ENCODE results near the gene TSPAN15. TPM values are rescaled to one million over a fixed set of nuclear protein-coding genes. Genes with fewer than 3 reads are reported as not detected.
A peak's percentile ranks its signal among the peaks of the same experiment; 100 is the strongest.

The TSPAN15 gene
- total RNA-seq, 6 donors from 2014 or later: 19.9 to 69.5 (median 63.0) TPM

DNA sequence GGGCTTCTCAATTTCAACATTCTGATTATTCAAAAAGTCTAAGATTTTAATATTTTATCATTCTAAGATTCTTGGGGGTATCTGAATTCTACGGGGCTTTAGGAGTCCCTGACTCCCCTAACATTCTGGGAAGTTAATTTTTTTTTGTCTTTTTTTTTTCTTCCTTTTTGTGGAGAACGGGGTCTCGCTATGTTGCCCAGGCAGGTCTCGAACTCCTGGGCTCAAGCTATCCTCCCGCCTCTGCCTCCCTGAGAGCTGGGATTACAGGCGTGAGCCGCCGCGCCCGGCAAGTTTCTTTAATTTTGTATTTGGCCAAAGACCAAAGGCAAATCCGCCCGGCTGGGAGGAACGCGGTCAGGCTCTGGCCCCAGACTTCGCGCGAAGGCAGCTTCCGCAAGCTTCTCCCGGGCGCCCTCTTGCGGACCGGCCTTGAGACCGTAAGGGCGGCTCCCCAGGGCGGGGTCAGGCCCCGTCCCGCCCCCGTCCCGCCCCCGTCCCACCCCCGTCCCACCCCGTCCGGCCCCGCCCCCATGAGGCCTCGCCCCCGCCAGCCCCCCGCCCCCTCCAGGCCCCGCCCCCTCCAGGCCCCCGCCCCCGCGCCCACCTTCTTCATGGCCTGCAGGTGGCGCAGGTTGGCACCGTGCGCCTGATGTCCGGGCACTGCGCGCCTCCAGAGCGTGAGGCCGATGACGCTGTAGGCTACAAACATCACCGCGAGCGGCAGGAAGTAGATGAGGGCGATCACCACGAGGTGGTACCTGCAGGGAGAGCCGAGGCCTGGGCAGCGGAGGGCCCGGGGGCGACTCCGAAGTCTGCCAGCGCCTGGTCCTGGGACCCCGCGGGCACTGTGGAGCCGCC is 42.7 kb upstream of the TSPAN15 start:
- 4 to 6% methylated on average over 27 to 33 of the region's 64 CpGs for WGBS, 2 donors
- DNase-seq (peak; percentile 94 to 97), ATAC-seq (ENCODE audit: low FRiP score in 2 of 2) (peak; percentile 95 to 96)
- H3K4me3 ChIP-seq: peak overlapping the region in 3 of 4 donors; percentile 39 to 51 (median 50)
- peaks cover 0 to 3% (median 0%) of the 10 kb centered on the region in 4 donors for H3K36me3 ChIP-seq
- no peaks in the 10 kb centered on the region for H3K9me3 ChIP-seq
- H3K27me3 ChIP-seq: no peaks in the 10 kb centered on the region
- peaks cover 29 to 41% (median 36%) of the 10 kb centered on the region in 4 donors for H3K4me1 ChIP-seq
- H3K27ac ChIP-seq: peak overlapping the region; percentile 88 to 94 (median 89)
- peak in 1 of 4 donors; percentile 66 for TF ChIP-seq POLR2A (IDR thresholded peaks at IDR 0.05)
- TF ChIP-seq, protein P1, sequence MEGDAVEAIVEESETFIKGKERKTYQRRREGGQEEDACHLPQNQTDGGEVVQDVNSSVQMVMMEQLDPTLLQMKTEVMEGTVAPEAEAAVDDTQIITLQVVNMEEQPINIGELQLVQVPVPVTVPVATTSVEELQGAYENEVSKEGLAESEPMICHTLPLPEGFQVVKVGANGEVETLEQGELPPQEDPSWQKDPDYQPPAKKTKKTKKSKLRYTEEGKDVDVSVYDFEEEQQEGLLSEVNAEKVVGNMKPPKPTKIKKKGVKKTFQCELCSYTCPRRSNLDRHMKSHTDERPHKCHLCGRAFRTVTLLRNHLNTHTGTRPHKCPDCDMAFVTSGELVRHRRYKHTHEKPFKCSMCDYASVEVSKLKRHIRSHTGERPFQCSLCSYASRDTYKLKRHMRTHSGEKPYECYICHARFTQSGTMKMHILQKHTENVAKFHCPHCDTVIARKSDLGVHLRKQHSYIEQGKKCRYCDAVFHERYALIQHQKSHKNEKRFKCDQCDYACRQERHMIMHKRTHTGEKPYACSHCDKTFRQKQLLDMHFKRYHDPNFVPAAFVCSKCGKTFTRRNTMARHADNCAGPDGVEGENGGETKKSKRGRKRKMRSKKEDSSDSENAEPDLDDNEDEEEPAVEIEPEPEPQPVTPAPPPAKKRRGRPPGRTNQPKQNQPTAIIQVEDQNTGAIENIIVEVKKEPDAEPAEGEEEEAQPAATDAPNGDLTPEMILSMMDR (IDR thresholded peaks at IDR 0.05): peak; percentile 60 to 96 (median 74)
- TF ChIP-seq EP300 (IDR thresholded peaks at IDR 0.05): no peak
- TF ChIP-seq POLR2AphosphoS5 (IDR thresholded peaks at IDR 0.05): peak; percentile 60 to 66

DNA sequence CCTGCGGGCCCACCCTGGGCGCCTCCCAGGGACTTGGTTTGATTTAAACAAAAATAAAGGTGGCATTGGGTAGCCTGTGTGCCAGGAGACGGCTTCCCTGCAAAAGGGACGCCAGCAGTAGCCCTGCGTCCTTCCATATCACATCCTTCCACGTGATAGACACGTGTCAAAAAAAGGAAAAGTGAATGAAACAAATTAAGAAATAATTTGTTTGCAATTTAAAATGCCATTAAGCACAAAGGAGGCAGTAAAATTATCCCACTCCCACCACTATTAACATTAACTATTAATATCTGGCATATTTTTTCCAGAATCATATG is 42.1 kb upstream of the TSPAN15 start:
- DNase-seq (no peak), ATAC-seq (ENCODE audit: low FRiP score in 2 of 2) (no peak)
- Histone ChIP-seq H3K27me3 (no peaks in the 10 kb centered on the region), H3K36me3 (no peaks in the 10 kb centered on the region), H3K9me3 (no peaks in the 10 kb centered on the region), H3K27ac (peak overlapping the region; percentile 88 to 94 (median 89)), H3K4me1 (peaks cover 29 to 41% (median 36%) of the 10 kb centered on the region in 4 donors), H3K4me3 (peak overlapping the region in 3 of 4 donors; percentile 39 to 51 (median 50))
- no peak for TF ChIP-seq POLR2A (IDR thresholded peaks at IDR 0.05)
- TF ChIP-seq, protein P1 (IDR thresholded peaks at IDR 0.05): peak in 1 of 6 experiments; percentile 32
- 12 to 36% methylated on average over 7 of the region's 7 CpGs for WGBS, 2 donors

DNA sequence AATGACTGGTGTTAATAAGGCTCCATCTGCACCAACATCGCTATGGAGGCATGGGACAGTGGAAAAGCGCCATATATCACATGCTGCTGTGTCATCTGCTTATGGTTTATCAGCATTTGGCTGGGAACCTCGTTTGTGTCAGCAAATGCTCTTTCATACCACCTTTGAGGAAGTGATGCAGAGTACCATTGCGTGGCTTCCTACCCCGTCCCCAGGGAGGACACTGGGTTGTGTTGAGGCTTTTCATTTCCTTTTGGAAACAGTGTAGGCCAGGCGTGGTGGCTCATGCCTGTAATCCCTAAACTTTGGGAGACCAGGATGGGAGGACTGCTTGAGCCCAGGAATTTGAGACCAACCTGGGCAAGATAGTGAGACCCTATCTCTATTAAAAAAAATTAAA is 41.3 kb upstream of the TSPAN15 start:
- Histone ChIP-seq H3K36me3 (no peaks in the 10 kb centered on the region), H3K27ac (peak overlapping the region in 2 of 4 donors; percentile 12 to 89), H3K4me3 (no peak overlapping the region), H3K4me1 (peaks cover 29 to 41% (median 36%) of the 10 kb centered on the region in 4 donors), H3K27me3 (no peaks in the 10 kb centered on the region), H3K9me3 (no peaks in the 10 kb centered on the region)
- 51 to 58% methylated on average over 6 of the region's 6 CpGs for WGBS, 2 donors
- ATAC-seq (ENCODE audit: low FRiP score in 2 of 2) (no peak), DNase-seq (peak in 1 of 2 donors; percentile 65)
- TF ChIP-seq POLR2A (IDR thresholded peaks at IDR 0.05): peak in 1 of 4 donors; percentile 31
- TF ChIP-seq, protein P1 (IDR thresholded peaks at IDR 0.05): no peak
- peak; percentile 53 for TF ChIP-seq POLR2AphosphoS5 (IDR thresholded peaks at IDR 0.05)
- peak in 2 of 4 donors; percentile 28 to 42 for TF ChIP-seq EP300 (IDR thresholded peaks at IDR 0.05)

DNA sequence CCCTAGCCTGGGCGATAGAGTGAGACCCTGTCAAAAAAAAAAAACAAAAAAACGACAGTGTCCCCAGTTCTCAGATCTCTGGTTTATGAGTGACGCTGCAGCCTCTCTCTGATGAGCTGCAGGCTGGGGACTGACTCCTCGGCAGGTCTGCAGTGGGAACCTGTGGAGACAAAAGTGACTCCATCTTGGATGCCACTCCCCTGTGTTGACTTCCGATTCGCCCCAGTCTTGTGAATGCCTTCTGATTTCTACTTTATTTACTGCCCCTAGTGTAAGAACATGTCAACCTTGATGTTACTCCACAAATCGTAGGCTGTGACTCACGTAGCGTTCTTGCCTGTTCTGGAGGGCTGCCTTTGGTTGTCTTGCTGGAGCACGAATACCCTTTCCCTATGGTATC is 40.8 kb upstream of the TSPAN15 start:
- WGBS, 2 donors: 86 to 92% methylated on average over 9 to 10 of the region's 10 CpGs
- no peaks in the 10 kb centered on the region for H3K27me3 ChIP-seq
- H3K36me3 ChIP-seq: no peaks in the 10 kb centered on the region
- TF ChIP-seq POLR2AphosphoS5 (IDR thresholded peaks at IDR 0.05): no peak
- TF ChIP-seq POLR2A (IDR thresholded peaks at IDR 0.05): no peak
- no peak for TF ChIP-seq EP300 (IDR thresholded peaks at IDR 0.05)
- TF ChIP-seq, protein P1 (IDR thresholded peaks at IDR 0.05): no peak
- peaks cover 29 to 41% (median 36%) of the 10 kb centered on the region in 4 donors for H3K4me1 ChIP-seq
- H3K27ac ChIP-seq: peak overlapping the region in 2 of 4 donors; percentile 20 to 89
- ATAC-seq (ENCODE audit: low FRiP score in 2 of 2) (no peak), DNase-seq (no peak)
- no peaks in the 10 kb centered on the region for H3K9me3 ChIP-seq
- no peak overlapping the region for H3K4me3 ChIP-seq
